GM15510 (cell line): Measurements from ENCODE around the gene CDON.

ENCODE experiments used
- POLR2A ChIP-seq: IDR thresholded peaks from 3 replicates; pipeline ENCODE4 v1.6.1; 2011; ENCODE audit warnings: borderline replicate concordance; ENCODE audit not compliant: insufficient read length; ENCODE audit errors: extremely low read depth

The CDON gene

DNA sequence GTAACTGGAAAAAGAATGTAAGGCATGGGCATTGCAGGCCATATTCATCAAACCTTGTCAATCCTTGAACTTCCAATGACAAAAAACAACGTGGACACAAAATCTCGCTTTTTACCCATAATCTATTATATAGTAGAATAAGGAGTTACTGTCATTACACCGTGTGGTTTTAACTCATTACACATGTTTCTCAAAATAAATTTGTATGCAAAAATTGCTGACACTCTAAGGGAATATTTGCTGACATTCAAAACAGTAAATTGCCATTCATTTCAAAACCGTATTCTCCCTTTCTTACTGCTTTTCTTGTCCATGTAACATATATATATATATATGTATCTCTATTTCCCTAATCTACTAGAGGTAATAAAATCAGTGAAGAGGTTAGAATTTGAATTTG lies 33.4 kb downstream of the CDON start:
- no peak for TF ChIP-seq POLR2A

DNA sequence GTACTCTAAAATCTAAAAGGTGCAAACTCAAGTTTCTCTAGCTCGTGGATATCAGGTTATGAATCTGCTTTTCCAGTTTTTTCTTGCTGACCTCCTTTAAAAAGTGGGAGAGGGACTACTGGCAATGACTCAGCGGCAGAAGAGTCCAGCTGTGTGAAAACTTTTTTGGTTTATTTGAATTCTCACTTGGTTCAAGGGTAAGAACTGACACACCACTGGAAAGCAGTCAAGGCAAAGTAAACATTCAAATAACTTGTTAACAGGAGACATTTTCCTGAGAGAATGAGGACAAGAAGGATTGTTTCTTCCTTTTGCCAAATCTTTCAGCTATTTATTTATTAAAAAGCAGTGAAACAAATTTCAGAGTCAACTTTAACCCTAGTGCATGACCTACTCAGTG lies 36.1 kb downstream of the CDON start:
- TF ChIP-seq POLR2A = no peak

DNA sequence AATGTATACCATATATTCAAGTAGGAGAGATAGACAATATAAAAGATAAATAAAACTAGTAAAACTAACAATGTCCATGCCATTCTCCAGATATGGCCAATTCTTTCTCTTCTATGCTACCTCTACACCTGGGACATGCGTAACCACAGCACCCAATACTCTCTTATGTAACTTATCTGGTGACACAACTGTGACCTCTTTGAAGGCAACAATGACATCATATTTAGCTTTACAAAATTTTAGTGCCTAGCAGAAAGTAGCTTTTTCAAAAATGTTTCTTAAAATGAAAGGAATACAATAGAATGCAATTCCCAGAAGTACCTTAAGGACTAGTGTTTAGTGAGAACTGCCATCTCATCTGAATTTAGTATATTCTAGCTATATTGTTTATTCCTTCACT lies 36.8 kb downstream of the CDON start:
- TF ChIP-seq POLR2A = no peak

DNA sequence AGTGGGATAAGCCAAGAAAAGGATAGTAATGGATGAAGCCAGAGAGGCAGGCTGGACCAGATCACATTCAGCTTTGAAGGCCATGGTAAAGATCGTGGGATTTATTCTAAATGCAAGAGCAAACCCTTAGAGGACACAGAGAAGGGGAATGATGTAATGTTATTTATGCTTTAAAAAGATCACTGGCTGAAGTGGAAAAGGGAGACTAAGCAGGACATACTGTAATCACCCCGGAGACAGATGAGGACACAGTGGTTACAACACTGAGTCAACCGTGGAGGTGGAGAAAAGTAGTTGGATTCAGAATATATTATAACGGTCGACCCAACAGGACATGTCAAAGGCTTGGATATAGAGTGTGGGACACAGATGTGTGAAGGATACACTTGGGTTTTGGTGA lies 38.5 kb downstream of the CDON start:
- no peak for TF ChIP-seq POLR2A

DNA sequence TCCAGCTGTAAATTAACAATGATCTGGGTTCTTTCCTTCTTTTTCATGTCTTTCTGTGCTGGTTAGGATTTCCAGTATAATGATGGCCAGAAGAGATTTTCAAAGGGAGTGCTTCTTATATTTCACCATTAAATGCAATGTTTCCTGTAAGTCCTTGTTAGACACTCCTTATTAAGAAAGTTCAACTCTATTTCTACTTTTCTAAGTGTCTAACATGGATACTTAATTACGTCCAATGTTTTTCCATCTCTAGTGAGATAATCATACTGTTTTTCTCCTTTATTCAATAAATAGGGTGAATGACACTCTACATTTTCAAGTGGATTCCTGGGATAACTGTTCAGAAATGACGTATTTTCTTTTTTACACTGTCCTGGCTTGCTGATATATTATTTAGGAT lies 49.8 kb downstream of the CDON start:
- no peak for TF ChIP-seq POLR2A

DNA sequence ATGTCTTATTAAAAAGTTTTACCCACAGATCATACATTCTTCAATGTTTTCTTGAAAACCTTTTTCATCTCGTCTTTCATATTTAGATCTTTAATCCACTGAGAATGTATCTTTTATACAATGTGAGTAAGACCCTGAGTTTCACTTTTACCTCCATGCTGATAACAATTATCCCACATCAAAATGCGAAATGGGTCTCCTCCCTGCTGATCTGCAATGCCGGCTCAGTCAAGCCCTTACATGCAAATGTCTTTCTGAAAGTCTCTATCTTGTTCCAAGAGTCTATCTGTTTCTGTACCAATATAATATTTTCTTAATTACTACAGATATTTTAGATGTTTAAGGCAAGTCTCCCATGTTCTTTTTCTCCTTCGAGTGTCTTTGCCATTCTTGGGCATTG lies 50.9 kb downstream of the CDON start:
- TF ChIP-seq POLR2A = no peak

DNA sequence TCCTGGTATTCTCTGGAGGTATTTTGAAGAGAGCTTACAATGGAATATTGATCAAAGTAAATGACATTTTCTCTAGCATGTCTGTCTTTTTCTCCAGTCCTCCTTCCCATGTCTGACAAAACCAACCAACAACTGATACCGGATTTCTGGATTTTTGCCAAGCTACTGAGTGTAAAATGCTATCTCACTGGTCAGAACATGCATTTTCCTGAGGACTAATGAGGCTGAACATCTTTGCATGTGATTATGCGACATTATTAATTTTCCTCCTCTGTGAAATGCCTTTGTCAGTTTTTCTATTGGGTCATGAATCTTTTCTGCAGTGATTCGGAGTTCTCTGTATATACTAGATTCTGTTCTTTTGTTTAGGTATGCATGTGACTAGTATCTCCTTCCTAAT lies 51.4 kb downstream of the CDON start:
- no peak for TF ChIP-seq POLR2A

DNA sequence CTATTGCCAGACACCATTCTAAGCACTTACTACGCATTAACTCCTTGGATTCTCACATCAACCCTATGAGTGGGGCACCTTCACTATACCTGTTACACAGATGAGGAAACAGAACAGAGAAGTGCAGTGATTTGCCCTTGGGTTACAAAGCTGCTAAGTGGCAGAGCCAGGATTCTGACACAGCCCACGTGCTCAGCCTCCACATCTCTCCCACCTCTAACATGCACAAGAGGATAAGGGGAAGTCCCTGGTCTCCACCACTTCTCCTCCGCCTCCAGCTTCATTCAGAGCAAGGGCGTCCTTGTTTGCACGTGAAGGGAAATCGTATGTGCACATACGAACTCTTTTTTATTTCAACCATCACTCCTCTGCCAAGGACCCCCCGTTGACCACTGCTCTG lies 53.7 kb downstream of the CDON start:
- TF ChIP-seq POLR2A = no peak

DNA sequence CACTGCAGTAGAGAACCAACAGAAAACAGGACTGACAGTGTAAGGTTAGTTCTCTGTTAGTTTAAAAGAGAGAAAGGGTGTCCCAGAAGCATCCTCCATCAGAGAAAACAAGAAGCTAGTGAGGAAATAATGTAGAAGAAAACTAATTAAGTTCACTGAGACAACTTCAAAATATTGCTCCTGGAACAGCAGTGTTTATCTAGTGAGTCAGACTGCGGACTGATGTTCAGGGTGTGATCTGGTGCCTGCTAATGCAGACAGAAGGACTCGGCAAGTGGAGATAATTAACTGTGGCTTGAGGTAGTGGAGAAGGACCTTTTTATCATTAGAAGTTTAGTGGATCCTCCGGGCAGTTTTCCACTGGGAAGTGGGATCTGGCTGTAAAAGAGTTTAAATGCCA lies 55.4 kb downstream of the CDON start:
- TF ChIP-seq POLR2A = no peak

DNA sequence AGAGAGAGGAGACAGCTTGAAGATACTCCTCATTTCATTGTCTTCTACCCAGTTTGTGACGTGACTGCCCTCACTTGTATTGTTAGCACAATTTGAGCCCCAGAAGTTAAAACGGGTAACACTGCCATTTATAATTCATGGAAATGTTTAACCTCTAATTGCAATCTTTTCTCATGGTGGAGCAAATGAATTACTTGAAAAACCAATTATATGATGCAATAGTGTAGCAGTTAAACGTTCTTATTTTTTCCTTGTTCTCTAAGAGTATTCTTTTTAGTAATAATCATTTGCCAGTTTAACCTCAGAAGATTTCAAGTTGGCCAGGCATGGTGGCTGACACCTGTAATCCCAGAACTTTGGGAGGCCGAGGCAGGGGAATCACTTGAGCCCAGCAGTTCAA lies 56.6 kb downstream of the CDON start:
- no peak for TF ChIP-seq POLR2A

DNA sequence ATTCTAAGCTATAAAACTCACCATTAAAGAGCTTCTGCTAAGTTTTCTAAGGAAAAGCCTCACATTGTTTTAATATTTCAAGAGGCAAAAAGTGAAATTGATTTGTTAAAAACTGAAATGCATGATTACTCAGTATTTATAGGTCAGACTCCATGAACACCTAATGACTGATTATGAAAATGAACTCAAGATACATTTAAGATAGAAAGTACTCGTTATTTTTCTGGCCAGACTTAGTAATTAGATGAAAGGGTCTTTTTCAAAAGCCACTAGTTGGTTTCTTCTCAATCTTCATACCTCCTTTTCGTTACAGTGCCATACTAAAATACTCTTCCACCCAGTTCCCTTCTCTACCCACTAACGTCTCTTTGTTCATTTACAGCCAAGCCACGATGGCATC lies 60.5 kb downstream of the CDON start:
- TF ChIP-seq POLR2A = no peak

DNA sequence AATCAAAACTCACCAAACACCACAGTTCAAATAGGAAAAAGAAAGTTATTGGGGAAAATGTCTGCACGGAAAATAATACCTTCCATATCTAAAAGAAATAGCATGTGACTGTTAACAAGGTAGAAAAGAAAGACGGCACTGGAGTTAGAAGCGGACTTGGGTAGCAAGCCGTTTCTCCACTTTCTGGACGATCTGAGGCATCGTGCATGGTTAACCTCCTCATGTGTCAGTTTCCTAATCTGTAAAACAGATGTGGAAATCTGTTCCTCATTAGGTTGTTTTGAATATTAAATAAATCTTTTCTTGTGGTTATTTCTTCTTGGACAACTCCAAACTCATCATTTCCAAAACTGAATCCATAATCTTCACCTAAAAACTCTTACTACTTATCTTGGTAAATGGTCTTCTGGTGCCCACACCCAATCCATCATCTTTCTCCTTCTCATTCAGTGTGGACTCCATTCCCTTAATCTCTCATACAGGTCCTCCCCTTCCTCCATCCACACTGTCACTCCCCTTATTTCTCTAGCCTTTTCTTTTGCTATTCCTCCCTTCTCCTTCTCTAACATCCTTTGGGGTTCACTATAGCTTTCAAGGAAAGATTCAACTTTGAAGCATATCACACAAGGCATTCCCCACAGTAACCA lies 63.3 kb downstream of the CDON start:
- no peak for TF ChIP-seq POLR2A

DNA sequence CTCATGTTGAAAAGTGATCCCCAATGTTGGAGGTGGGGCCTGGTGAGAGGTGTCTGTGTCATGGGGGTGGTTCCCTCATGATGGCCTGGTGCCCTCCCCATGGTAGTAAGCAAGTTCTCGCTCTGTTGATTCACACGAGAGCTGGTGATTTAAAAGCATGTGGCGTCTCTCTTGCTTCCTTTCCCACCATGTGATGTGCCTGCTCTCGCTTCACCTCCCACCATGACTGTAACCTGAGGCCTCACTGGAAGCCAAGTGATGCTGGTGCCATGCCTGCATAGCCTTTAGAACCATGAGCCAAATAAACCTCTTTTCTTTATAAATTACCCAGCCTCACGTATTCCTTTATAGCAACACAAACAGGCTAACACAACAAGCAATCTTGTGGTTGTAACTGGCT lies 64.4 kb downstream of the CDON start:
- no peak for TF ChIP-seq POLR2A

DNA sequence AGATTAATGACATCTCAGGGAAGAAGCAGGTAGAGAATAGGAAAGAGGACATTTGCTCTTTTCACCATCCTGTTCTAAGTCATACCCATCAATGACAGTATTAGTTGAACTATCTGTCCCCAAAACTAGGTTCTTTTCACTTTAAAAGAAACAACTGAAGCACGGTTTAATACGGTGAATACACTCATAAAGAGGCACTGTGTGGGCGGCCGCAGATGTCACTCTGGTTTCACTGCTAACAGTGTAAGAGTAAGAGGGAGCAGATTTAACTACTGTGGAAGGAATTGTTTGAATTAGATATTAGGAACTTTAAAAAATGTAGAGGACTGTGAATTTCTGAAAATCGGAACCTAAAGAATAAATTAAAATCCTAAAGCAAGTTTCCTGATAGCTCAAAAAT lies 67.4 kb downstream of the CDON start:
- no peak for TF ChIP-seq POLR2A

DNA sequence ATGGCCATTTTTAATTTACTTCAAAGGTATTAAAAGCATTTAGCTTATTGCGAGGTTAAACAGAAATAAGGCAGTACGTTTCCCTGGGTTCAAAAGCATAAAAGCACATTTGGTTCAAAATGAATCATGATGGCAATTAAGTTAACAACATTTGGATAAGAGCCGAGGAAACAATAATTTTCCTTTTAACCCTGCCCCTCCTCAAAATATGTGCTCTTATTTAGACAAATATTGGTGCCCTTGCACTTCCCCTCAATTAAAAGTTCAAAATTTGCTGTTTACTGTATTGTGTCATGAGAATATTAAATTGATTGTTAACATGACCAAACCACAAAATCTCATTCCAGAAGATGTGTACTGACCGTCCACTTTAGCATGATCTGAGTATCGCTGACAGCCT lies 68.2 kb downstream of the CDON start:
- no peak for TF ChIP-seq POLR2A

DNA sequence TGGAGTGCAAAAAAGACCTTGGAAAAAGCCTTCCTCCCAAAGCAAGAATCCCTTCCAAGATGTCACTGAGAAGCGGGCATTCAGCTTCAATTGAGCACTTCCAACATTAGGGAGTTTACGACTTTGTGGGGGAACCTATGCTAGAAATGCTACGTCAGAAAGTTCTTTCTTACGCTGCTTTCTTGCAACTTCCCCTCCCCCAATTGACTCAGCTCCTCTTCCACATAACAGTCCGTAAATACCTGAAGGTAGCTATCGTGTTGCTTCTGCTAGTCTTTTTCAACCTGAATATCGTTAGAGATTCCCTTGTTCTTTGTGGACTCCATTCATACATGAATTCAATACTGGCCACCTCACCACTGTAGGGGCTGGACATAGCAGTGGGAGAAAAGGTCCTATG lies 69.8 kb downstream of the CDON start:
- TF ChIP-seq POLR2A = no peak

DNA sequence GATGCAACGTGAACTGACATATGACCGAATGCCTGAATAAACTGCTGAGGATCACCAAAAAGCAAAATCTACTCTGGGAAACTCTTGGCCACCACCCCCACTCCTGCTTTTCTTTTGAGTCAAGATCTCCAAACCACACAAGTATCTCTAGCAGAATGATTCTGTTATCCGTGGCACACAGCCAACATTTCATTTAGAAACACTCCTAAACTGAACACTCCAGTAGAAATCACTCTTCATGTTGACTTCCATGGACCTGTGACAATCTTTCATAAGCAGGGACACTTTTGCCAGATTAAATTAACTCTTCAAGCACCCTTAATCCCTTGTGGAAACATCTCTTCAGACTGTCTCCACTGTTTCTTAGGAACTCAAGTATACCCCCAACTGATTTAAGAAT lies 72.4 kb downstream of the CDON start:
- no peak for TF ChIP-seq POLR2A
